KMS-11 (cell line): ENCODE measurements around the gene MSANTD1.

Experiments used
- H2AFZ ChIP-seq: fragments of 200-600 bp; sonication (generic); 2 replicates; pipeline ENCODE4 v1.6.1; 2016; ENCODE audit warnings: antibody characterized with exemption, mixed run types, low read depth
- H3K27ac ChIP-seq: fragments of 200-600 bp; sonication (generic); 2 replicates; pipeline ENCODE4 v1.6.1; 2016; ENCODE audit warnings: mild to moderate bottlenecking, mixed run types
- H3K27me3 ChIP-seq: fragments of 200-600 bp; sonication (generic); 2 replicates; pipeline ENCODE4 v1.6.1; 2017; ENCODE audit warnings: mild to moderate bottlenecking, low read depth, mixed run types, moderate library complexity; ENCODE audit not compliant: insufficient read depth
- H3K36me3 ChIP-seq: fragments of 200-600 bp; sonication (generic); 2 replicates; pipeline ENCODE4 v1.6.1; 2017; ENCODE audit warnings: mild to moderate bottlenecking, mixed run types; ENCODE audit not compliant: insufficient read depth
- H3K4me1 ChIP-seq: fragments of 200-600 bp; sonication (generic); 2 replicates; pipeline ENCODE4 v1.6.1; 2016; ENCODE audit warnings: mild to moderate bottlenecking, low read depth, mixed run types; ENCODE audit not compliant: poor library complexity, severe bottlenecking
- H3K4me2 ChIP-seq: fragments of 200-600 bp; sonication (generic); 2 replicates; pipeline ENCODE4 v1.7.0; 2016; ENCODE audit warnings: mild to moderate bottlenecking, mixed run types
- H3K4me3 ChIP-seq: fragments of 200-600 bp; sonication (generic); IDR thresholded peaks from 2 replicates; pipeline ENCODE4 v1.6.1; 2017; ENCODE audit warnings: low read depth, low read length, mixed read lengths; ENCODE audit not compliant: insufficient read depth
- H3K79me2 ChIP-seq: fragments of 200-600 bp; sonication (generic); 2 replicates; pipeline ENCODE4 v1.6.1; 2016; ENCODE audit warnings: low read depth, mixed run types; ENCODE audit not compliant: insufficient read depth
- H3K9ac ChIP-seq: fragments of 200-600 bp; sonication (generic); 2 replicates; pipeline ENCODE4 v1.6.1; 2016; ENCODE audit warnings: mild to moderate bottlenecking, mixed run types
- H4K20me1 ChIP-seq: fragments of 200-600 bp; sonication (generic); 2 replicates; pipeline ENCODE4 v1.6.1; 2016; ENCODE audit warnings: mild to moderate bottlenecking, mixed run types; ENCODE audit not compliant: insufficient read depth
- TF ChIP-seq, protein P1 (sequence below): fragments of 200-600 bp; sonication (generic); conservative IDR thresholded peaks from 2 replicates; pipeline ENCODE4 v1.6.1; 2017; ENCODE audit warnings: low read depth, mild to moderate bottlenecking, antibody characterized with exemption, low read length, moderate library complexity, mixed read lengths

Gene MSANTD1

GRCh38 chr4:3293401-3294391 is 44.7 kb downstream of the MSANTD1 start:
- Histone ChIP-seq H3K27me3 (no peaks in the 10 kb centered on the region), H2AFZ (peak overlapping the region; percentile 22; the same call in 1 of the 2 replicates), H3K27ac (no peak overlapping the region), H3K36me3 (no peaks in the 10 kb centered on the region), H3K4me2 (peak overlapping the region; percentile 45; the same call in 1 of the 2 replicates), H4K20me1 (no peaks in the 10 kb centered on the region), H3K4me3 (no peak overlapping the region), H3K4me1 (no peaks in the 10 kb centered on the region), H3K9ac (peak overlapping the region; percentile 42; the same call in 1 of the 2 replicates), H3K79me2 (no peaks in the 10 kb centered on the region)
- TF ChIP-seq, protein P1, sequence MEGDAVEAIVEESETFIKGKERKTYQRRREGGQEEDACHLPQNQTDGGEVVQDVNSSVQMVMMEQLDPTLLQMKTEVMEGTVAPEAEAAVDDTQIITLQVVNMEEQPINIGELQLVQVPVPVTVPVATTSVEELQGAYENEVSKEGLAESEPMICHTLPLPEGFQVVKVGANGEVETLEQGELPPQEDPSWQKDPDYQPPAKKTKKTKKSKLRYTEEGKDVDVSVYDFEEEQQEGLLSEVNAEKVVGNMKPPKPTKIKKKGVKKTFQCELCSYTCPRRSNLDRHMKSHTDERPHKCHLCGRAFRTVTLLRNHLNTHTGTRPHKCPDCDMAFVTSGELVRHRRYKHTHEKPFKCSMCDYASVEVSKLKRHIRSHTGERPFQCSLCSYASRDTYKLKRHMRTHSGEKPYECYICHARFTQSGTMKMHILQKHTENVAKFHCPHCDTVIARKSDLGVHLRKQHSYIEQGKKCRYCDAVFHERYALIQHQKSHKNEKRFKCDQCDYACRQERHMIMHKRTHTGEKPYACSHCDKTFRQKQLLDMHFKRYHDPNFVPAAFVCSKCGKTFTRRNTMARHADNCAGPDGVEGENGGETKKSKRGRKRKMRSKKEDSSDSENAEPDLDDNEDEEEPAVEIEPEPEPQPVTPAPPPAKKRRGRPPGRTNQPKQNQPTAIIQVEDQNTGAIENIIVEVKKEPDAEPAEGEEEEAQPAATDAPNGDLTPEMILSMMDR, result no peak

DNA sequence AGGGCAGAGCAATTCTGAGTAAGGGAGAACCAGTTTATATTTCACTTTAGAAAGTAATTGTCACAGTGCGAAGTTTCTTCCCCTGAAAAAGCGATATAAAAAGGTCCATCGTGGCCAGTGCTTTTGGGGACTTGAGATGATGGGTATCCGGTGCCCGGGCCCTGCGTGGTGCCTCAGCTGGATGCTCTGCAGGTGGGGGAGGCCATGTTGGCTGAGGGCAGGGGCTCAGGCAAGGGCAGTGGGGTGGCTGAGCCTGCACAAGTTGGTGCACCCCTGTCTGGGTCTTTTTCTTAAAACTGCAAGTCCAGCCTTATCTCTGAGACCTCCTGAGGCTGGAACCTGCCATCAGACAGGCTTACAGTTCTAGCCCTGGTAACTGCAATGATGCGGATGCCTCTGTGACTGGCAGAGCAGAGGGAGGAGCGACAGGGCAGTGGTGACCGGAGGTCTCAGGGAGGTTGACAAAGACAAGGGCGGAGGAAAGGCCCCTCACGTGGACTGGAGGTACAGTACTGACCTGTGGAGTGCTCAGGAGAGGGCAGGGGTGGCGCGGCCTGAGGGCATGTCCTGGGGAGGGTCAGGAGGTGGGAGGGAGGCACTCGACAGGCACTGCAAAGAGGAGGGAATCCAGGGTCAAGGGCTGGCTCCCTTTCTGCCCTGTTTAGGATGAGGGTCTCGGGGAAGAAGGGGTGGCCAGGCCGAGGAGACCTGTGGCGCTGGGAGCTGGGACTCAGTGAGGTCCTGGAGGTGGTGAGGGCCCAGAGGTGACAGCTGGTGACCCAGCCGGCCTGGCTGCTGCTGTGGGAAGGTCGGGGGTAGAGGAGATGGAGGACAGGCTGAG is 45.7 kb downstream of the MSANTD1 start:
- Histone ChIP-seq H3K4me3 (no peak overlapping the region), H3K27ac (no peak overlapping the region), H4K20me1 (no peaks in the 10 kb centered on the region), H3K79me2 (no peaks in the 10 kb centered on the region), H3K4me1 (no peaks in the 10 kb centered on the region), H3K4me2 (no peak overlapping the region; the same call in 1 of the 2 replicates), H2AFZ (no peak overlapping the region), H3K27me3 (no peaks in the 10 kb centered on the region), H3K36me3 (no peaks in the 10 kb centered on the region), H3K9ac (no peak overlapping the region)
- TF ChIP-seq, protein P1, result no peak

DNA sequence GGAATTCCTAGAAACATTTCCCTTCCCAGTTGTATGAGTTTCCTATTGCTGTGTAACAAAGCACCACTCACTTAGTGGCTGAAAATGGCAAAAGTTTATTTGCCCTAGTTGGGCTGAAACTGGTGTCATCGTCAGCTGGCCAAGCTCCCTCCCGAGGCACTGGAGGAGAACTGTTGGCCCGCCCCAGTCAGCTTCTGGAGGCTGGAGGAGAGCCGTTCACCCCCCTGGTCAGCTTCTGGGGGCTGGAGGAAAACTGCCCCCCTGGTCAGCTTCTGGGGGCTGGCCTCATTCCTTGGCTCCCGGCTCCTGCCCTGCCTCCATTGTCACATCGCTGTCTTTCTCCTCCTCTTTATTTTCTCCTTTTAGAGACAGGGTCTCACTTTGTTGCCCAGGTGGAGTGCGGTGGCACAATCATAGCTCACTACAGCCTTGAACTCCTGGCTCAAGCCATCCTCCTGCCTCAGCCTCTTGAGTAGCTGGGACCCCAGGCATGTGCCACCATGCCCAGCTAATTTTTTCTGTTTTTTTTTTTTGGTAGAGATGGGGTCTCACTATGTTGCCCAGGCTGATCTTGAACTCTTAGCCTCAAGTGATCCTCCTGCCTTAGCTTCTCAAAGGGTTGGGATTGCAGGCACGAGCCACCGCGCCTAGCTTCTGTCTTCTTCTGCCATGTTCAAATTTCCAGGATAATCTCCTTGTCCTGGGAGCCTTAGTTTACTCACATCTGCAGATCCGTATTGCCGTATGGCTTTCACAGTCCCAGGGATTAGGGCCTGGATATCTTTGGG is 47.1 kb downstream of the MSANTD1 start:
- Histone ChIP-seq H3K27ac (no peak overlapping the region), H3K9ac (no peak overlapping the region), H2AFZ (no peak overlapping the region), H3K79me2 (no peaks in the 10 kb centered on the region), H4K20me1 (no peaks in the 10 kb centered on the region), H3K4me2 (no peak overlapping the region), H3K4me1 (no peaks in the 10 kb centered on the region), H3K27me3 (no peaks in the 10 kb centered on the region), H3K36me3 (no peaks in the 10 kb centered on the region), H3K4me3 (no peak overlapping the region)
- TF ChIP-seq, protein P1, result no peak

DNA sequence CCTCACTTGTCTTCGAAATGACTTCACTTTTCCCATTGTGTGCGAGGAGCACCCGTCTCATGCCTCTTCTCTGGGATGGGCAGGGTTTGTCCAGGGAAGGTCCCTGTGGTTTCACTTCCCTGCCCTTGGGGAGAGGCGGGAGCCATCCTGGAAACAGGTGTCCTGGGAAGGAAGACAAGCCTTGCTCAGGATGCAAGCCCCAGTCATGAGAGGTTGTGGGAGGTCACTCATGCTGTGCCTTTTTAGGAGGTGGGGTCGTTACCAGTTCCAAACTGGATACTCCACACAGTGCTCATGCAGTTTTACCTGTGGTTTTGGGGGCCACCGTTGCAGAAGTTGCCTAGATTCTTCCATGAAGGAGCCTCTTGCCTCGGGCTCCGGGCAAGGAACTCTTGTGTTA is 47.7 kb downstream of the MSANTD1 start:
- no peaks in the 10 kb centered on the region for H4K20me1 ChIP-seq
- TF ChIP-seq, protein P1, result no peak

More for the DNA sequence above, 47.7 kb downstream of the MSANTD1 start:
- Histone ChIP-seq H3K27me3 (no peaks in the 10 kb centered on the region), H3K4me2 (no peak overlapping the region), H3K4me1 (peaks cover under 1% of the 10 kb centered on the region), H3K79me2 (no peaks in the 10 kb centered on the region), H2AFZ (no peak overlapping the region), H3K4me3 (no peak overlapping the region), H3K27ac (no peak overlapping the region), H3K36me3 (no peaks in the 10 kb centered on the region), H3K9ac (no peak overlapping the region)
